Testis (tissue), 3 donors: ENCODE measurements around the gene DDAH1. TPM values are rescaled to one million over a fixed set of nuclear protein-coding genes. Genes with fewer than 3 reads are reported as not detected.
A peak's percentile ranks its signal among the peaks of the same experiment; 100 is the strongest.

Source experiments
- DNase-seq: peaks from one replicate; pipeline ENCODE4 v3.0.0-alpha.2; 2019
- H3K27ac ChIP-seq, 2 donors: fragments of 200-600 bp; sonication (generic); one replicate each; pipeline ENCODE4 v1.5.1; 2019
- H3K27me3 ChIP-seq: fragments of 200-600 bp; sonication (generic); one replicate; pipeline ENCODE4 v1.5.1; 2019
- H3K36me3 ChIP-seq: fragments of 200-600 bp; sonication (generic); one replicate; pipeline ENCODE4 v1.5.1; 2017; ENCODE audit warnings: low read depth; ENCODE audit errors: missing control alignments
- H3K4me1 ChIP-seq: fragments of 200-600 bp; sonication (generic); one replicate; pipeline ENCODE4 v1.5.1; 2019
- H3K4me3 ChIP-seq, 2 donors: fragments of 200-600 bp; sonication (generic); one replicate each; pipeline ENCODE4 v1.5.1; 2017 to 2019
- H3K9me3 ChIP-seq: fragments of 200-600 bp; sonication (generic); one replicate; pipeline ENCODE4 v1.5.1; 2017
- CTCF ChIP-seq, 3 experiments: fragments of 450-650 bp in 2 of 3; fragments of 200-600 bp in 1 of 3; sonication (generic) in 1 of 3; IDR thresholded peaks; one replicate each; pipeline ENCODE4 v1.5.1; 2016 to 2019; ENCODE audit warnings: antibody characterized with exemption in 3 of 3, mild to moderate bottlenecking in 2 of 3, moderate library complexity in 1 of 3
- POLR2A ChIP-seq: fragments of 450-650 bp; IDR thresholded peaks from one replicate; pipeline ENCODE4 v1.6.1; 2017; ENCODE audit warnings: antibody characterized with exemption, mild to moderate bottlenecking, moderate library complexity
- WGBS, 2 donors: methylation state at CpG; one replicate each; pipeline ENCODE4 v1.1.5; 2018; 5-methylcytosine and 5-hydroxymethylcytosine counted together
- intact Hi-C: fragments of 100-400 bp; cut with DNase I; formaldehyde crosslinking; loops from one replicate; pipeline ENCODE4 v1.15.1; 2023; ENCODE audit warnings: low total_unique reads
- polyA plus RNA-seq: library from polyadenylated mRNA; stranded (reverse); fragments of 350-450 nt; fragmentation: Illumina TruSeq; extraction: RNeasy Lipid Tissue Mini Kit (QIAGEN cat#74804); gene quantifications from one replicate; pipeline ENCODE4 v1.2.3, GENCODE V29; 2014; ENCODE audit warnings: low read depth, low replicate concordance; ENCODE audit not compliant: insufficient read depth
- total RNA-seq, 2 donors: library from RNA; depleted of rRNA; stranded (reverse); fragments of >200 nt; gene quantifications; one replicate each; pipeline ENCODE4 v1.2.3, GENCODE V29; 2016

DDAH1 gene
- total and polyA plus RNA-seq, 3 donors from 2014 or later: 45.3 to 71.3 (median 54.3) TPM

- Histone ChIP-seq H3K27me3 (no peaks in the 10 kb centered on the region), H3K4me1 (peaks cover 21% of the 10 kb centered on the region), H3K27ac (peak overlapping the region in 1 of 2 donors; percentile 38), H3K4me3 (no peak overlapping the region), H3K9me3 (no peaks in the 10 kb centered on the region), H3K36me3 (no peaks in the 10 kb centered on the region)
- TF ChIP-seq CTCF (IDR thresholded peaks at IDR 0.05) (no peak), POLR2A (no peak)
- peak; percentile 49 for DNase-seq
- intact Hi-C loops: no loop called here
- WGBS, 2 donors: 28 to 49% methylated on average over 2 of the region's 2 CpGs
Measured at GRCh38 chr1:85278853-85279314, 186.1 kb downstream of the DDAH1 start.

GRCh38 chr1:85277802-85278201, 187.2 kb downstream of the DDAH1 start:
- H3K4me3 ChIP-seq: no peak overlapping the region
- TF ChIP-seq POLR2A (no peak), CTCF (IDR thresholded peaks at IDR 0.05) (no peak)
- no peak for DNase-seq
- no peaks in the 10 kb centered on the region for H3K9me3 ChIP-seq
- H3K36me3 ChIP-seq: no peaks in the 10 kb centered on the region
- intact Hi-C loops: no loop called here
- H3K4me1 ChIP-seq: peaks cover 26% of the 10 kb centered on the region
- no peak overlapping the region for H3K27ac ChIP-seq
- H3K27me3 ChIP-seq: no peaks in the 10 kb centered on the region
- 56 to 79% methylated on average over 4 of the region's 4 CpGs for WGBS, 2 donors

GRCh38 chr1:85276978-85277639, 187.8 kb downstream of the DDAH1 start:
- H3K4me3 ChIP-seq: peak overlapping the region; percentile 83 to 99
- no peak for DNase-seq
- H3K36me3 ChIP-seq: no peaks in the 10 kb centered on the region
- 48 to 54% methylated on average over 11 of the region's 11 CpGs for WGBS, 2 donors
- TF ChIP-seq POLR2A (no peak), CTCF (IDR thresholded peaks at IDR 0.05) (no peak)
- peak overlapping the region; percentile 95 to 99 for H3K27ac ChIP-seq
- intact Hi-C loops: no loop called here
- peaks cover 26% of the 10 kb centered on the region for H3K4me1 ChIP-seq
- H3K9me3 ChIP-seq: no peaks in the 10 kb centered on the region
- no peaks in the 10 kb centered on the region for H3K27me3 ChIP-seq

- H3K27me3 ChIP-seq: no peaks in the 10 kb centered on the region
- H3K4me3 ChIP-seq: peak within 1 kb of the TSS; percentile 83 to 99
- peaks cover 26% of the 10 kb centered on the region for H3K4me1 ChIP-seq
- intact Hi-C loops: no loop called here
- TF ChIP-seq CTCF (IDR thresholded peaks at IDR 0.05) (no peak), POLR2A (peak; percentile 58)
- H3K36me3 ChIP-seq: no peaks in the 10 kb centered on the region
- WGBS, 2 donors: 0% methylated on average over 2 to 77 of the region's 78 CpGs
- peak within 1 kb of the TSS; percentile 95 to 99 for H3K27ac ChIP-seq
- DNase-seq: peak; percentile 98
- no peaks in the 10 kb centered on the region for H3K9me3 ChIP-seq
Measured at GRCh38 chr1:85276215-85276977, 188.6 kb downstream of the DDAH1 start, which contains the start of gene BCL10. Gene BCL10, minus strand, starts transcription at chr1:85276632. Its CDS starts 280 bp downstream, at chr1:85276352.
